ENCODE results near the gene ACTRT3. TPM values are rescaled to one million over a fixed set of nuclear protein-coding genes. Genes with fewer than 3 reads are reported as not detected.

The ACTRT3 gene
- total and polyA plus RNA-seq, 2 donors (not counting 1 experiment from before 2014, with no cell fraction given): 1.8 to 6.1 TPM

DNA sequence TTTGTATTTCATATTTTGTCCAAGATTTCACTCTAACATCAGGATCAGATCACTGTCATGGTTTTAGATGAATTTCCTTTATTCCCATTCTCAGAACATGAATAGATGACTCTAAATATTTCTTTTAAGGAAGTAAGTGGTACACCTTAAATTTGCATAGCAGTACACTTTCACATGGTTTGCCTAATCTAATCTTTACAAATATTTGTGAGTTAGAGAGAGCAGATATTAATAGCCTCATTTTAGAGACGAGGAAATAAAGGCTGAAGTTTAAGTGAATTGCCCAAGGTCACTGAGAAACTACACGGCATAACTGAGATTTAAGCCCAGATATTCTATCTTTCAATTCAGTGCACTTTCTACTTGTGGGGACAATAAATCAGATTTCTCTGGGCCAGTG, 18.7 kb downstream of the ACTRT3 start:
- no peaks in the 10 kb centered on the region for H3K9me3 ChIP-seq (ENCODE audit: control insufficient read depth, insufficient read depth, low read depth, low read length)
- TF ChIP-seq, protein P1, sequence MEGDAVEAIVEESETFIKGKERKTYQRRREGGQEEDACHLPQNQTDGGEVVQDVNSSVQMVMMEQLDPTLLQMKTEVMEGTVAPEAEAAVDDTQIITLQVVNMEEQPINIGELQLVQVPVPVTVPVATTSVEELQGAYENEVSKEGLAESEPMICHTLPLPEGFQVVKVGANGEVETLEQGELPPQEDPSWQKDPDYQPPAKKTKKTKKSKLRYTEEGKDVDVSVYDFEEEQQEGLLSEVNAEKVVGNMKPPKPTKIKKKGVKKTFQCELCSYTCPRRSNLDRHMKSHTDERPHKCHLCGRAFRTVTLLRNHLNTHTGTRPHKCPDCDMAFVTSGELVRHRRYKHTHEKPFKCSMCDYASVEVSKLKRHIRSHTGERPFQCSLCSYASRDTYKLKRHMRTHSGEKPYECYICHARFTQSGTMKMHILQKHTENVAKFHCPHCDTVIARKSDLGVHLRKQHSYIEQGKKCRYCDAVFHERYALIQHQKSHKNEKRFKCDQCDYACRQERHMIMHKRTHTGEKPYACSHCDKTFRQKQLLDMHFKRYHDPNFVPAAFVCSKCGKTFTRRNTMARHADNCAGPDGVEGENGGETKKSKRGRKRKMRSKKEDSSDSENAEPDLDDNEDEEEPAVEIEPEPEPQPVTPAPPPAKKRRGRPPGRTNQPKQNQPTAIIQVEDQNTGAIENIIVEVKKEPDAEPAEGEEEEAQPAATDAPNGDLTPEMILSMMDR (conservative IDR thresholded peaks at IDR 0.05 in 1 of 2, IDR thresholded peaks at IDR 0.05 in 1 of 2; ENCODE audit: low read depth in 1 of 2, low read length in 2 of 2): no peak
- no peak for TF ChIP-seq EZH2 (IDR thresholded peaks at IDR 0.05; ENCODE audit: low read length, missing control alignments)
- no peaks in the 10 kb centered on the region for H3K36me3 ChIP-seq (ENCODE audit: control insufficient read depth, insufficient read depth, low read length)

DNA sequence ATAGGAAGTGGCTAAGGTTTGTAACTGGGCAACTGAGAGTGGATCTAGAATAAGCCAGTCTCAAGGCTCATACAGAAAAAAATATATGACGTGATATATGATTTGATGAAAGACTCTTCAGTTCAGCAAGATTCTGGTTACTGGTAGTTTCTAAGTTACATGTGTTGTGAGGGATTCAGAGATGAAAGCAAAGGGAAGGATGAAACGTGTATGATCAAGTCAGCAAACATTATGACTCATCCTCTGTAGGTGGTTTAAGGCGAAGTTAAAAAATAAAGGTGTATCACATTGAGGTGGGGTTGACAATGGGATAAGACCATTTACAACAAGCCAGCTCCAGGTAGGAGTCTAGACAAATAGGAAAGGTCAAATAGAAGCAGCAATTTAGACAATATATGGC, 20.7 kb downstream of the ACTRT3 start:
- H3K9me3 ChIP-seq (ENCODE audit: control insufficient read depth, insufficient read depth, low read depth, low read length): no peaks in the 10 kb centered on the region
- no peak overlapping the region for H2AFZ ChIP-seq (ENCODE audit: low read length)

More for the DNA sequence above, 18.7 kb downstream of the ACTRT3 start:
- DNase-seq (ENCODE audit: low read depth in 2 of 2): no peak
- H3K27me3 ChIP-seq (ENCODE audit: control insufficient read depth, insufficient read depth, low read length): no peaks in the 10 kb centered on the region
- H3K9ac ChIP-seq (ENCODE audit: insufficient read depth, low read length): no peak overlapping the region
- no peaks in the 10 kb centered on the region for H3K4me1 ChIP-seq (ENCODE audit: control insufficient read depth, extremely low read depth, insufficient read depth, low read length)
- H3K4me2 ChIP-seq (ENCODE audit: extremely low read depth, insufficient read depth, low read length): no peak overlapping the region
- H4K20me1 ChIP-seq (ENCODE audit: control insufficient read depth, extremely low read depth, insufficient read depth, low read length): no peaks in the 10 kb centered on the region
- no peak overlapping the region for H2AFZ ChIP-seq (ENCODE audit: low read length)
- H3K27ac ChIP-seq (ENCODE audit: insufficient read depth, low read length): no peak overlapping the region
- H3K4me3 ChIP-seq (replicated peaks in 1 of 4; ENCODE audit: control extremely low read depth in 1 of 4, insufficient read depth in 1 of 4, low read depth in 3 of 4, low read length in 4 of 4): no peak overlapping the region
- H3K79me2 ChIP-seq (ENCODE audit: control insufficient read depth, insufficient read depth, low read length): no peaks in the 10 kb centered on the region

DNA sequence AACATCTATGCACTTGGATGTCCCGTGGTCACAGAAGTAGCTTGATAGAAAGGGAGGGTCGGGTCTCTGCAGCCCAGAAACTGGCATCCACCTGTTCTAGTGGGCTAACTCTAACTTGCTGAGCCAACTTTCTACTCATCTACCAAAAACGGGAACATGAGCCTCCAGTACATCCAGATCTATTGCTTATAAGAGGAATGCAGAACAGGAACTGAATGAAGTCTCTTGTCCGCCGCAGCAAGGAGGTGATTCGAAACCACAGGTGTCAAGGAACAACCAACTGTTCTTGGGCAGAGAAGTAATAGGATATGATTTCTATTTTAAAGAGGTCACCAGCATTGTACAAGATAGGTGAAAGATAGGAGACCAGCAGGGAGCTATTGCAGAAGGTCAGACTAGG, 22.4 kb downstream of the ACTRT3 start:
- H3K4me3 ChIP-seq (replicated peaks in 1 of 4; ENCODE audit: control extremely low read depth in 1 of 4, insufficient read depth in 1 of 4, low read depth in 3 of 4, low read length in 4 of 4): no peak overlapping the region
- H3K4me2 ChIP-seq (ENCODE audit: extremely low read depth, insufficient read depth, low read length): no peak overlapping the region
- no peak overlapping the region for H3K9ac ChIP-seq (ENCODE audit: insufficient read depth, low read length)
- H3K36me3 ChIP-seq (ENCODE audit: control insufficient read depth, insufficient read depth, low read length): no peaks in the 10 kb centered on the region
- no peak overlapping the region for H2AFZ ChIP-seq (ENCODE audit: low read length)
- no peaks in the 10 kb centered on the region for H3K79me2 ChIP-seq (ENCODE audit: control insufficient read depth, insufficient read depth, low read length)
- DNase-seq (ENCODE audit: low read depth in 2 of 2): no peak
- H3K4me1 ChIP-seq (ENCODE audit: control insufficient read depth, extremely low read depth, insufficient read depth, low read length): no peaks in the 10 kb centered on the region
- H3K27ac ChIP-seq (ENCODE audit: insufficient read depth, low read length): no peak overlapping the region
- H3K27me3 ChIP-seq (ENCODE audit: control insufficient read depth, insufficient read depth, low read length): no peaks in the 10 kb centered on the region
- TF ChIP-seq, protein P1 (conservative IDR thresholded peaks at IDR 0.05 in 1 of 2, IDR thresholded peaks at IDR 0.05 in 1 of 2; ENCODE audit: low read depth in 1 of 2, low read length in 2 of 2): no peak
- no peak for TF ChIP-seq EZH2 (IDR thresholded peaks at IDR 0.05; ENCODE audit: low read length, missing control alignments)
- H4K20me1 ChIP-seq (ENCODE audit: control insufficient read depth, extremely low read depth, insufficient read depth, low read length): no peaks in the 10 kb centered on the region
- no peaks in the 10 kb centered on the region for H3K9me3 ChIP-seq (ENCODE audit: control insufficient read depth, insufficient read depth, low read depth, low read length)

More for the DNA sequence above, 20.7 kb downstream of the ACTRT3 start:
- no peaks in the 10 kb centered on the region for H3K27me3 ChIP-seq (ENCODE audit: control insufficient read depth, insufficient read depth, low read length)
- H3K27ac ChIP-seq (ENCODE audit: insufficient read depth, low read length): no peak overlapping the region
- TF ChIP-seq, protein P1 (conservative IDR thresholded peaks at IDR 0.05 in 1 of 2, IDR thresholded peaks at IDR 0.05 in 1 of 2; ENCODE audit: low read depth in 1 of 2, low read length in 2 of 2): no peak
- no peak for TF ChIP-seq EZH2 (IDR thresholded peaks at IDR 0.05; ENCODE audit: low read length, missing control alignments)
- H3K79me2 ChIP-seq (ENCODE audit: control insufficient read depth, insufficient read depth, low read length): no peaks in the 10 kb centered on the region
- H3K4me3 ChIP-seq (replicated peaks in 1 of 4; ENCODE audit: control extremely low read depth in 1 of 4, insufficient read depth in 1 of 4, low read depth in 3 of 4, low read length in 4 of 4): no peak overlapping the region
- H4K20me1 ChIP-seq (ENCODE audit: control insufficient read depth, extremely low read depth, insufficient read depth, low read length): no peaks in the 10 kb centered on the region
- H3K4me1 ChIP-seq (ENCODE audit: control insufficient read depth, extremely low read depth, insufficient read depth, low read length): no peaks in the 10 kb centered on the region
- no peaks in the 10 kb centered on the region for H3K36me3 ChIP-seq (ENCODE audit: control insufficient read depth, insufficient read depth, low read length)
- no peak overlapping the region for H3K4me2 ChIP-seq (ENCODE audit: extremely low read depth, insufficient read depth, low read length)
- no peak for DNase-seq (ENCODE audit: low read depth in 2 of 2)
- H3K9ac ChIP-seq (ENCODE audit: insufficient read depth, low read length): no peak overlapping the region

Measured in fibroblast of lung (primary cell).